ENCODE measurements around the gene OR51E2.

DNA sequence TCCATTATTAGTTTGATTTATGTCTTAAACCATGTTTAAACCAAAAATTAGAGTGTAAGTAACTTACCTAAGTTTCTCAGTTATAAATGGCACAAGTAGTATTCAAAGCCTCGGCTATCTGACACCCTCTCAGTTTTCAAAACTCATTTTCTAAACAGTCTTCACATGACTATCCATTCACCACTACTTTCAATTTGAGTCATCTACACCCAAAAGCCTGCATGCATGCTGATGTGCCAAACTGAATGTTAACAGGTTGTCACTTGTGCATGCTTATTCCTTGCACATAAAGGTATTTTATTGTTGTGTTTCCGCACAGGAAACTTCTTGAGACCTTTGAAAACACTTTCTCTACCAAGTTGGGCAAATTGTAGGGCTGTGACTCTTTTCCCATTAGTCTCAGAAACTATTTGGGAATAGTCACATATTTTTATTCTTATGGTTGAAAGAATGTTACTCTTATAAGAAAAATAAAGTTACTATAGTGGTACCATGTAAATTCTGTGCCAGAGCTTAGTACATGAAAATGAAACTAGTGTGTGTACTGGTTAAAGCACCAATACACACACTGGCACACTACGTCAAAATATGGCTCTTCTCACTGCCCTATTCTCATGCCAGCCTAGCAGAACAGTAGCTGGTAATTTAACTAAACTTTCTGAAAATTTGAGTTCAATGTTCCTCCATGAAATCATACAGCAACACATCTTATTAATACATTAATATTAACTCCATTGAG, 2.2 kb upstream of the OR51E2 start:
- TF ChIP-seq, protein P1, sequence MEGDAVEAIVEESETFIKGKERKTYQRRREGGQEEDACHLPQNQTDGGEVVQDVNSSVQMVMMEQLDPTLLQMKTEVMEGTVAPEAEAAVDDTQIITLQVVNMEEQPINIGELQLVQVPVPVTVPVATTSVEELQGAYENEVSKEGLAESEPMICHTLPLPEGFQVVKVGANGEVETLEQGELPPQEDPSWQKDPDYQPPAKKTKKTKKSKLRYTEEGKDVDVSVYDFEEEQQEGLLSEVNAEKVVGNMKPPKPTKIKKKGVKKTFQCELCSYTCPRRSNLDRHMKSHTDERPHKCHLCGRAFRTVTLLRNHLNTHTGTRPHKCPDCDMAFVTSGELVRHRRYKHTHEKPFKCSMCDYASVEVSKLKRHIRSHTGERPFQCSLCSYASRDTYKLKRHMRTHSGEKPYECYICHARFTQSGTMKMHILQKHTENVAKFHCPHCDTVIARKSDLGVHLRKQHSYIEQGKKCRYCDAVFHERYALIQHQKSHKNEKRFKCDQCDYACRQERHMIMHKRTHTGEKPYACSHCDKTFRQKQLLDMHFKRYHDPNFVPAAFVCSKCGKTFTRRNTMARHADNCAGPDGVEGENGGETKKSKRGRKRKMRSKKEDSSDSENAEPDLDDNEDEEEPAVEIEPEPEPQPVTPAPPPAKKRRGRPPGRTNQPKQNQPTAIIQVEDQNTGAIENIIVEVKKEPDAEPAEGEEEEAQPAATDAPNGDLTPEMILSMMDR (IDR thresholded peaks at IDR 0.05; ENCODE audit: poor library complexity), result no peak
- TF ChIP-seq EZH2 (IDR thresholded peaks at IDR 0.05; ENCODE audit: borderline replicate concordance) (no peak), EZH2phosphoT487 (IDR thresholded peaks at IDR 0.05; ENCODE audit: low read depth, severe bottlenecking, unreplicated experiment) (no peak)
